HT-29 (cell line): ENCODE measurements around the gene PCED1B. TPM values are rescaled to one million over a fixed set of nuclear protein-coding genes. Genes with fewer than 3 reads are reported as not detected.

Experiments used
- DNase-seq: peaks from one replicate; pipeline ENCODE4 v3.0.0-alpha.2; 2015; ENCODE audit warnings: low spot score
- total RNA-seq: library from RNA; depleted of rRNA; stranded (reverse); fragments of >200 nt; shearing (Covaris generic); gene quantifications from 2 replicates; pipeline ENCODE4 v1.2.3, GENCODE V29; 2014

The PCED1B gene
- total RNA-seq, 1 experiment from 2014 or later, result 4.8 TPM

GRCh38 chr12:47067771-47068431 is 11.5 kb upstream of the PCED1B start:
- DNase-seq, result no peak

DNA sequence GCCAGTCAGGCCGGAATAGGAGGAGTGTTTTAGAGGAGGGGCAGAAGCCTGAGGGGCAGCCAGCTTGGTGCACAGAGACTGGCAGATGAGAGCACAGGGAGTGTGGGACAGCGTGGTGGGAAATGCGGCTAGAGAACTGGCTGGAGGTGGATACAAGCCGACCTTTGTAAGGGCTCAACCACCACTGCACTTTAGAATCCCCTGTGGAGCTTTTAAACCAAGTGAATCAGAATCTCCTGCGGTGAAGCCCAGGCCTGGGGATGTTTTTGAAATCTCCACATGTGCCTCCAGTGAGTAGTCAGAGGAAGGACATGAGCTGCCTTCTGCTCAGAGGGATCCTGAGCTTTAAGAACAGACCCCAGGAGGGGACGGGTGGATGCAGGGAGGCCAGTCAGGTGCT is 10.9 kb upstream of the PCED1B start:
- DNase-seq, result no peak

GRCh38 chr12:47070310-47070709 is 9.1 kb upstream of the PCED1B start:
- peak; percentile 35 for DNase-seq

DNA sequence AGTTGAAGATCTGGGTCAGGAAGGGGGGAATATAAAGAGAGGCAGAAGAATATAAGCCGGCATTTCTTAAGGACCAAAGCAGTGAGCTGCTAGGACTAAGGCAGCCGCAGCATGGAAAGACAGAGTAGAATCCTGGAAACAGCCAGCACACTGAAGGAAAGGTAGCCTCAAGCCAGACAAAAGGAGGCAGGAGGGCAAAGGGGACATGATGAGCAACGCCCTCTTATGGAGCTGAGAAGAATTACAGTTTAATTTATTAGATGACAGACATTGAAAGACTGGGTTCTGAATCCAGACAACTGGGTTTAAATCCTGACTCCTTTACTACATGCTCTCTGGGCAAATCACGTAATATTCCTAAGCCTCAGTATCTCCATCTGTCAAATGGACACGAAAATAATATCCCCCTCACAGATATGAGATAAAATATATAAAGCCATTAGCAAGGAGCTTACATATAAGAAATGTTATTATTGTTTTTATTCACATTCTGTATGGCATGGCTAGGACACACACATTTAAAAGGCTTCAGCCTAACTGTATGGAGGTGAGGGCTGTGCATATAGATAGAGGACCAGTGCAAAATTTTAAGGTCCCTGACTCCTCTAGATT is 8.1 kb upstream of the PCED1B start:
- DNase-seq, result peak; percentile 66

DNA sequence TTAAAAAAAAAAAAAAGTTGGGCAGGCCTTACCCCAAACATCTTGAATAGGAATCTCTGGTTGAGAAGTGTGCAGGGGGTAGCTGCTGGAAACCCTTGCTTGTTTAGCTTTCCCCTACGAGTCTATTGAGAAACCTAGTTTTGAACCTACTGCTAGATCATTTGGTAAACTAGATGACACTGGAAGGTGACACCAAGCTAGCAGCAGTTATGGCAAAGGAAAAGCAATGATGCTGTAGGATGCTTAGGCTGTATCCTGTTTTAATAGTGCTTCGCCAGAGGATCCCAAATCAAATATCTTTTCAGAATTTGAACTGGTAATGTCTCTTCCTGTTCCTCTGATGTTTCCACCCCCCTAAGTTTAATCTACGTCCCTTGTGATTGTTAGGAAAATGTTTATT is 5.5 kb upstream of the PCED1B start:
- no peak for DNase-seq

GRCh38 chr12:47074757-47075156 is 4.7 kb upstream of the PCED1B start:
- no peak for DNase-seq

- no peak for DNase-seq
Measured at GRCh38 chr12:47075192-47076084, 4.0 kb upstream of the PCED1B start.

GRCh38 chr12:47077206-47078085 is 2.0 kb upstream of the PCED1B start:
- DNase-seq, result peak; percentile 53

GRCh38 chr12:47078086-47078395 is 1.4 kb upstream of the PCED1B start:
- peak; percentile 54 for DNase-seq

GRCh38 chr12:47078733-47079467 is 521 bp upstream of the PCED1B start:
- peak; percentile 73 for DNase-seq

DNA sequence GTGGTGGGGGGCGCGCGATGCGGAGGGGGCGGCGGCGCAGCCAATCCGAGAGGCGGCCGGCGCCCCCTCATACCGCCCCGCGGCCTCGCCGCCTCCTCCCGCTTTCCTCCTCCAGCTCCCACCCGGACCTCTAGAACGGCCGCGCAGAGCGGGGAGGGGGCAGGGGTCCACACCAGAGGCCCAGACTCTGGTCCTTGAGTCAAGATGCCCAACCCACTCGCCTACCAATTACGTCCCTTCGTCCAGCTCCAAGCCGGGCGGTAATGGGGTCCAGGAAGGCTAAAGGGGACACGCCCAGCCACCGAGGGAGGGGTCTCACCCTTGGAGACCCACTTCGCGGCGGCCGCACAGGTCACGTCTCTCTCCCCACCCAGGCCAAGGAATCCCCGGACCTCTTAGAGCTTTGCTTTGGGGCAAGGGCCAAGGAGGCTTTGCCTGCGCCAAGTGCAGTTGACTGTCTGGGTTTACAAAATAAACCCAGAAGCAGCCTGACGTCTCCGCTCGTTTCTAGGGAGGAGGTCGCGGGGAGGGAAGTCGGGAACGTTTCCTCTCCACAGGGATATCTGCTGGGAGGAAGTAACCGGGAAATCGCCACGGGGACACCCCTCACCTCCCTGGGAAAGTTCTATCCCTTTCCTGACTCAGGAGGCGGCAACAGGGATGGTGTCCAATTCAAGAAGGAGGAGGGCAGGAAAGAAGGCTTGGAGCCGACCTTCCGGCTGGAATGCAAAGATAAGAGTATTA is 732 bp downstream of the PCED1B start:
- DNase-seq, result peak; percentile 87

DNA sequence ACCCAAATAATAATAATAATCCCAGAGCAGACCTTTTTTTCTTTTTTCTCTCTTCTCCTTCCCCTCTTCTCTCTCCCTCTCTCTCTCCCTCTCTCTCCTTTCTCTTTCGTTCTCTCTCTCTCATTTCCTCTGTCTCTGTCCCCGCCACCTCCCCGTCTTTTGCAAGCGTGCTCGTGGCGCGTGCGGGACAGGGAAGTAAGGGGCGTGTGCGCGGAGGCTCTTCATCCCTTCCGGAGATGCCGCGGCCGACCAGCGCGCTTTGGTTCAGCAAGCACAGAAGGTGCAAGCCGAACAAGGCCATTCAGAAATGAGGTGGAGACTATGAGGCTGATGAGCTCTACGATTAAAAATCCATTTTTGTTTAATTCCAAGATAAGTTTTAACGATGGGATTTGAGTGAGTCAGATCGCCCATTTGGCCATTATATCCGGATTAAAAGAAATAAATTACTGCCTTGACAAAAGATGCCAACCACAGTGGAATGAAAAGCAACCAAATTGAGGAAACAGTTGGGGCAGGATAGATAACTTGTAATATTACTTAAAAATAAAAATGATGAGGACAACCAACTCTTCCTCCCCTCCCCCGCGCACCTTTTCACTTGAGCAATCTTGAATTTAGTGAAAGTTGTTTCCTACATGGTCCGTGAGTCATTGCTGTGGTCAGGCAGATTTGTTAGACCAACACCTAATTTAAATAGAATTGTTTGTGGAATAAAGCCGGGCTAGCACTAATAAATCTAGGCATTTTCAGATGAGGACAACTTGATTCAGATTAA is 1.5 kb downstream of the PCED1B start:
- DNase-seq, result peak; percentile 76

- DNase-seq, result no peak
Measured at GRCh38 chr12:47082283-47082682, 2.9 kb downstream of the PCED1B start.

DNA sequence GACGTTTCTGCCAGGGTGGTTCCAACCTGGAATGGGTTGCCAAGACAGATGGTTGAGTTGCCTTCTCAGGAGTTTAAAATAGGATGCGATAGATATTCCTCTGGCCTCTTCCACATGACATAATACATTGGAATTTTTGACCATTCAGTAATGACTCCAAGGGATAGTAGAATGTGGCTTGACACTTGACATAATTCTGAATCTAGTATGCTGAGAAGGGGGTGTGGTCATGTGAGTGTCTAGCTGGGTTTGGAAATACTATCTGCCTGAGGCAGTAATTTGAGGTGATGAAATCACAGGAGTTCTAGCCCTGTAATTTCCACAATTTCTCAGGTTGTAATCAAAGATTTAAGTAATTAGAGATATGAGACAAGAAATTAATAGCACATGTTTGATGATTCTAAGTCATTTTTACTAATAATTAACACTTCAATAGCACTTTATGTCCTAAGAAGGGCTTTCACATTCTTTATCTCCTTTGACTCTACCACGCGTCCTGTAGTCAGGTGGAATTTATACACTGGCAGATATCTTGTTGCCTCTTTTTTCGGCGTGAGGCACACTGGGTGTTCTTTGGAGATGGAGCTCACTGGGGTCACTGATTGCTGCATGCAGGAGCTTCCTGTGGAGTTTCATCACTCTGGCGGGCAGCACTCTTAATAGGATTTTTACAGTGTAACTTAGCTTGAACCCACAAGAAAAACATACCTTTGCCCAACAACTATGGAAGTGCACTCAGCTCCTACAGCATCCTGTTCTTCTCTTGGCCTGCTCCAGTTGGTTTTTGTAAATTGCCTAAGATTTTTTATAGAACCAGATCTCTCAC is 3.6 kb downstream of the PCED1B start:
- DNase-seq, result peak; percentile 61

DNA sequence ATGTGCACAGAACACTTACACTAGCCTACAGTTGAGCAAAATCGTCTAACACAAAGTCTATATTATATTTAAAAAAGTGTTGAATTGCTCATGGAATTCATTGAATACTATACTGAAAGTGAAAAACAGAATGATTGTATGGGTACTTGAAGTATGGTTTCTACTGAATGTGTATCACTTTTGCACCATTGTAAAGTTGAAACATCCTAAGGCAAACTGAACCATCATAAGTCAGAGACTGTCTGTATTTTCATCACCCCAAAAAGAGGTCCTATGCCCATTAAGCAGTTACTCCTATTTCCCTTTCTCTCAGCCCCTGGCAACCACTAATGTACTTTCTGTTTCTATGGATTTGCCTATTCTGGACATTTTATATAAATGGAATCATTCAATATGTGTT is 4.8 kb downstream of the PCED1B start:
- DNase-seq, result no peak

DNA sequence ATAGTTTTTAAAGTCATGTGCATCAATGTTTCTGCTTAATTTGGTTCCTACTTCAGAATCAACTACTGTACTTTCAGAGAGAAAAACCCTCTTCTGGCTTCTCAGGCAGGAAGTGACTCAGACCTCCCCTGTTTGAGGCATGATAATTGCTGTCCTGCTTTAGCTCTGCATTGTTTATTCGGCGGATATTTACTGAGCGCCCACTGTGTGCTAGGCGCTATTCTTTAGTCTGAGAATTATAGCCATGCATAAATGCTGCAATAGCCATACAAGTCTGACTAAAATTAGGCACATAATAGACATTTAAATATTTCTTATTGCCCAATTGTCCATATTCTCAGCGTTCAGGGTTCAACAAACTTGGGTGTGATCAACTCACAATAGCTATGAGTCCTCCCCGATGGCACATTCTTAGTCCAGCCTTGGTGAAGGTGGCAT is 6.4 kb downstream of the PCED1B start:
- DNase-seq, result peak; percentile 47

- no peak for DNase-seq
Measured at GRCh38 chr12:47087088-47087688, 7.8 kb downstream of the PCED1B start.
